OCI-LY1 (cell line): Measurements from ENCODE around the gene SLC16A1.
"Not testable (repeated sequence)": the region's sequence is repeated elsewhere in the genome, so short reads cannot be mapped to it uniquely, and the experiment has no call there.

ENCODE experiments used
- H2AFZ ChIP-seq: fragments of 200-600 bp; sonication (generic), shearing (Covaris generic); 2 replicates; pipeline ENCODE4 v1.6.0; 2014; ENCODE audit warnings: antibody characterized with exemption, mild to moderate bottlenecking, low read length
- H3F3A ChIP-seq: fragments of 200-600 bp; sonication (generic), shearing (Covaris generic); 2 replicates; pipeline ENCODE4 v1.6.0; 2014; ENCODE audit warnings: mild to moderate bottlenecking, antibody characterized with exemption, low read length, moderate library complexity; ENCODE audit not compliant: insufficient read depth
- H3K27ac ChIP-seq: fragments of 200-600 bp; sonication (generic); 2 replicates; pipeline ENCODE4 v1.5.1; 2014; ENCODE audit warnings: low read length, mixed run types, mild to moderate bottlenecking, low read depth; ENCODE audit not compliant: poor library complexity, severe bottlenecking
- H3K27me3 ChIP-seq: fragments of 200-600 bp; sonication (generic); 2 replicates; pipeline ENCODE4 v1.6.0; 2014; ENCODE audit warnings: antibody characterized with exemption, mild to moderate bottlenecking, low read length, moderate library complexity; ENCODE audit not compliant: insufficient read depth
- H3K36me3 ChIP-seq: fragments of 200-600 bp; sonication (generic); 2 replicates; pipeline ENCODE4 v1.6.1; 2014; ENCODE audit warnings: mild to moderate bottlenecking, antibody characterized with exemption, low read length, moderate library complexity, mixed read lengths; ENCODE audit not compliant: insufficient read depth
- H3K4me1 ChIP-seq: fragments of 200-600 bp; sonication (generic); 2 replicates; pipeline ENCODE4 v1.5.1; 2014; ENCODE audit warnings: mild to moderate bottlenecking, low read length, moderate library complexity; ENCODE audit not compliant: insufficient read depth, severe bottlenecking
- H3K4me2 ChIP-seq: fragments of 200-600 bp; sonication (generic), shearing (Covaris generic); 2 replicates; pipeline ENCODE4 v1.6.1; 2014; ENCODE audit warnings: low read length
- H3K4me3 ChIP-seq: fragments of 200-600 bp; sonication (generic); 2 replicates; pipeline ENCODE4 v1.5.1; 2014; ENCODE audit warnings: low read length, low read depth, mild to moderate bottlenecking, mixed read lengths; ENCODE audit not compliant: poor library complexity, severe bottlenecking
- H3K79me2 ChIP-seq: fragments of 200-600 bp; shearing (Covaris generic); 2 replicates; pipeline ENCODE4 v1.6.1; 2016; ENCODE audit warnings: mixed run types, low read length, mixed read lengths; ENCODE audit not compliant: insufficient read depth
- H3K9ac ChIP-seq: fragments of 200-600 bp; sonication (generic), shearing (Covaris generic); 2 replicates; pipeline ENCODE4 v1.6.1; 2014; ENCODE audit warnings: mild to moderate bottlenecking, low read length, mixed read lengths
- H3K9me2 ChIP-seq: fragments of 200-600 bp; sonication (generic), shearing (Covaris generic); 2 replicates; pipeline ENCODE4 v1.6.1; 2014; ENCODE audit warnings: low read depth, mild to moderate bottlenecking, low read length, mixed read lengths
- H3K9me3 ChIP-seq: fragments of 200-600 bp; shearing (Covaris generic); 2 replicates; pipeline ENCODE4 v1.6.1; 2014; ENCODE audit warnings: low read length, mixed read lengths
- H4K20me1 ChIP-seq: fragments of 200-600 bp; sonication (generic), shearing (Covaris generic); 2 replicates; pipeline ENCODE4 v1.6.0; 2016; ENCODE audit warnings: mild to moderate bottlenecking, low read length; ENCODE audit not compliant: insufficient read depth
- EZH2 ChIP-seq: fragments of 200-600 bp; sonication (generic), shearing (Covaris generic); IDR thresholded peaks from 2 replicates; pipeline ENCODE4 v1.8.0; 2017; ENCODE audit warnings: borderline replicate concordance, mixed run types, mild to moderate bottlenecking, antibody characterized with exemption, low read length, moderate library complexity, mixed read lengths
- TF ChIP-seq, protein P1 (sequence below): fragments of 200-600 bp; sonication (generic), shearing (Covaris generic); IDR thresholded peaks from 2 replicates; pipeline ENCODE4 v1.5.1; 2017; ENCODE audit warnings: mild to moderate bottlenecking, antibody characterized with exemption, low read length, moderate library complexity, mixed read lengths

The SLC16A1 gene

GRCh38 chr1:112893288-112894009, 62.5 kb downstream of the SLC16A1 start:
- H3K9me3 ChIP-seq, result no peaks in the 10 kb centered on the region
- no peak for TF ChIP-seq EZH2
- TF ChIP-seq, protein P1, sequence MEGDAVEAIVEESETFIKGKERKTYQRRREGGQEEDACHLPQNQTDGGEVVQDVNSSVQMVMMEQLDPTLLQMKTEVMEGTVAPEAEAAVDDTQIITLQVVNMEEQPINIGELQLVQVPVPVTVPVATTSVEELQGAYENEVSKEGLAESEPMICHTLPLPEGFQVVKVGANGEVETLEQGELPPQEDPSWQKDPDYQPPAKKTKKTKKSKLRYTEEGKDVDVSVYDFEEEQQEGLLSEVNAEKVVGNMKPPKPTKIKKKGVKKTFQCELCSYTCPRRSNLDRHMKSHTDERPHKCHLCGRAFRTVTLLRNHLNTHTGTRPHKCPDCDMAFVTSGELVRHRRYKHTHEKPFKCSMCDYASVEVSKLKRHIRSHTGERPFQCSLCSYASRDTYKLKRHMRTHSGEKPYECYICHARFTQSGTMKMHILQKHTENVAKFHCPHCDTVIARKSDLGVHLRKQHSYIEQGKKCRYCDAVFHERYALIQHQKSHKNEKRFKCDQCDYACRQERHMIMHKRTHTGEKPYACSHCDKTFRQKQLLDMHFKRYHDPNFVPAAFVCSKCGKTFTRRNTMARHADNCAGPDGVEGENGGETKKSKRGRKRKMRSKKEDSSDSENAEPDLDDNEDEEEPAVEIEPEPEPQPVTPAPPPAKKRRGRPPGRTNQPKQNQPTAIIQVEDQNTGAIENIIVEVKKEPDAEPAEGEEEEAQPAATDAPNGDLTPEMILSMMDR, result no peak
- no peak overlapping the region for H3K27ac ChIP-seq
- H3K9me2 ChIP-seq, result no peaks in the 10 kb centered on the region
- no peak overlapping the region for H3K4me2 ChIP-seq
- H3K27me3 ChIP-seq, result no peaks in the 10 kb centered on the region
- no peaks in the 10 kb centered on the region for H3K36me3 ChIP-seq
- no peaks in the 10 kb centered on the region for H3K4me1 ChIP-seq
- no peak overlapping the region for H3K4me3 ChIP-seq
- H3F3A ChIP-seq, result no peaks in the 10 kb centered on the region
- H3K79me2 ChIP-seq, result no peaks in the 10 kb centered on the region
- no peaks in the 10 kb centered on the region for H4K20me1 ChIP-seq
- no peak overlapping the region for H2AFZ ChIP-seq
- no peak overlapping the region for H3K9ac ChIP-seq

DNA sequence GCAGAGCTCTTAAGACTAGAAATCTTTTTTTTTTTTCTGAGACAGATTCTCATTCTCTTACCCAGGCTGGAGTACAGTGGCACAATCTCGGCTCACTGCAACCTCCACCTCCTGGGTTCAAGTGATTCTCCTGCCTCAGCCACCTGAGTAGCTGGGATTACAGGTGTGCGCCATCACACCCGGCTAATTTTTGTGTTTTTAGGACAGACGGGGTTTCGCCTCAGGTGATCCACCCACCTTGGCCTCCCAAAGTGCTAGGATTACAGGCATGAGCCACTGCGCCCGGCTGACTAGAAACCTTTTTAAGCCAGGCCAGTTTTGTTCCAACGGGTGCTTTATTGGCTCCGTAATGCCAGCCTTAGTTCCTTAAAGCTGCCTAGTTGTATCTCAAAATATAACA, 66.1 kb downstream of the SLC16A1 start:
- not testable (repeated sequence) for H3K9me2 ChIP-seq, H3K4me3 ChIP-seq, H3K4me2 ChIP-seq, H2AFZ ChIP-seq, H4K20me1 ChIP-seq, H3K9me3 ChIP-seq, H3K4me1 ChIP-seq, H3F3A ChIP-seq, H3K79me2 ChIP-seq, H3K9ac ChIP-seq, H3K27me3 ChIP-seq, H3K27ac ChIP-seq, H3K36me3 ChIP-seq

DNA sequence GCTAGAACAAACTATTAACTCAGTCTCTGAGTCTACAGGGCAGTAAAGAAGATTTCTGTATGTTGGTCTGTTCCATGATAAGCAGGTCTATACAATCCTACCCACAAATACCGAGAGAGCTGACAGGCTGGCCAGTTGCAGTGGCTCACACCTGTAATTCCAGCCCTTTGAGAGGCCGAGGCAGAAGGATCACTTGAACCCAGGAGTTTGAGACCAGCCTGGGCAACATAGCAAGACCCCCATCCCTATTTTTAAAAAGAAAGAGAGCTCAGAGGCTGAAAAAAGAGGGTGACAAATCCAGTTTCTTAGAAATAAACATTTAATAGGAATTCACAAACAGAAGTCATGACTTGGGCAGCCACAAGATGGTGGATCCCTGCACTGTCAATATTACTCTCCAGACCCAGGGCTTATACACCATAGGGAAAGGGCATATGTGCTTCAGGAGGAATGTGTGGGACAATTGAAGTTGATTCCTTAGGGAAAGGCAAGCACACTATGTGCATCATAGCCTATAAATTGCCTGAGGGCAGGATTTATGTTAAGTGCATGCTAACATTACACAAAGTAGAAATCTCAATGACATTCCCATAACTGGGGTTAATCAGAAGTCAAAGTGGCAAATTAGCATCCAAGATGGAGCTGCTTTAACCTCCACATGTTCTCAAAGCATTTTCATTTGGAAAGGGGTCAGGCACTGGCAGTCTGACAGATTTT, 66.8 kb downstream of the SLC16A1 start:
- H3K9ac ChIP-seq, result no peak overlapping the region
- no peaks in the 10 kb centered on the region for H3K4me1 ChIP-seq
- no peaks in the 10 kb centered on the region for H3F3A ChIP-seq
- H3K79me2 ChIP-seq, result no peaks in the 10 kb centered on the region
- no peaks in the 10 kb centered on the region for H4K20me1 ChIP-seq
- no peaks in the 10 kb centered on the region for H3K9me2 ChIP-seq
- H3K4me2 ChIP-seq, result no peak overlapping the region
- no peak overlapping the region for H2AFZ ChIP-seq
- no peak overlapping the region for H3K4me3 ChIP-seq
- no peak overlapping the region for H3K27ac ChIP-seq
- no peaks in the 10 kb centered on the region for H3K27me3 ChIP-seq
- TF ChIP-seq EZH2, result no peak
- TF ChIP-seq, protein P1, result no peak
- H3K36me3 ChIP-seq, result no peaks in the 10 kb centered on the region
- H3K9me3 ChIP-seq, result no peaks in the 10 kb centered on the region
